Spleen (tissue), 7 donors: Measurements from ENCODE around the gene VSNL1.

Source experiments
- POLR2A ChIP-seq, 3 donors: fragments of 450-650 bp; IDR thresholded peaks; one replicate each; pipeline ENCODE4 v1.5.1; 2017; ENCODE audit warnings: antibody characterized with exemption in 3 of 3, mild to moderate bottlenecking in 1 of 3
- POLR2AphosphoS5 ChIP-seq, 3 donors: sonication (generic); formaldehyde crosslinking; IDR thresholded peaks; one replicate each; pipeline ENCODE4 v1.5.1; 2017; ENCODE audit warnings: antibody characterized with exemption in 3 of 3
- TF ChIP-seq, protein P1 (sequence below), 11 experiments: fragments of 200-600 bp in 7 of 11; fragments of 450-650 bp in 4 of 11; sonication (generic) in 4 of 11; IDR thresholded peaks in 8 of 11; conservative IDR thresholded peaks in 3 of 11; 1 replicate in 7 of 11; 2 replicates in 4 of 11; pipeline versions ENCODE4 v1.4.0 to v1.8.0; 2016 to 2021; ENCODE audit warnings: antibody characterized with exemption in 11 of 11, inconsistent platforms in 4 of 11, mild to moderate bottlenecking in 1 of 11
- donor health status: DM: no; HTN: no; CAD: no; lungs with moderate emphysema.
- donor health status: DM: no; HTN: no; CAD: no.
- donor health status: DM: no; HTN: no; CAD: no.

DNA sequence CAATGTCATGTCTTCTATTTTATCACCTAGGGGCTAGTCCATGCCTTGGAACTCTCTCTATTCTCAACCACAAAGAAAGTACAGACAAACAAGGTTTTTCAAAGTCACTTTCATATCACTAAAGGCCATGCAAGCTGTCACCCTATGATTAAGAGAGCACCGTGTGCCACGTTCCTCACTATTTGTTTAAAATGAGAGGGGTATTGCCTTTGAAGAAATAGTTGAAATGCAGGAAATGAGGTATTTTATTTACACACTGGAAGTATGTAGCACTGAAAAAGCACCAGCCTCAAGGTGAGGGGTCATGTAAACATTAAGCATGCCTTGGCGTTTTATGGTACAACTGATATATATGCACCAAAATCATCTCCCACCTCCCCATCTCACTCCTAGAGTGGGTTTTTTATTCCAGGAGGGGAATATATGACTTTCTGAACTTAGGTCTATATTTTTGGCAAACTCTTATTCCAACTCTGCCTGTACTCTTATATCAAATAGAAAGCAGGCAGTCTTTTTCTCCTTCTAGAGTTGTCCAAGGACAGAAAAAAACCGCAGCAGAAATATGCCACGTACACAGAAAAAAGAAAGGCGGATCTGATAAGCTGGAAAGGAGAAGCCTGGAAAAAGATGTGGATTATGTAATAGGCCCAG lies 53.5 kb downstream of the VSNL1 start:
- TF ChIP-seq, protein P1, sequence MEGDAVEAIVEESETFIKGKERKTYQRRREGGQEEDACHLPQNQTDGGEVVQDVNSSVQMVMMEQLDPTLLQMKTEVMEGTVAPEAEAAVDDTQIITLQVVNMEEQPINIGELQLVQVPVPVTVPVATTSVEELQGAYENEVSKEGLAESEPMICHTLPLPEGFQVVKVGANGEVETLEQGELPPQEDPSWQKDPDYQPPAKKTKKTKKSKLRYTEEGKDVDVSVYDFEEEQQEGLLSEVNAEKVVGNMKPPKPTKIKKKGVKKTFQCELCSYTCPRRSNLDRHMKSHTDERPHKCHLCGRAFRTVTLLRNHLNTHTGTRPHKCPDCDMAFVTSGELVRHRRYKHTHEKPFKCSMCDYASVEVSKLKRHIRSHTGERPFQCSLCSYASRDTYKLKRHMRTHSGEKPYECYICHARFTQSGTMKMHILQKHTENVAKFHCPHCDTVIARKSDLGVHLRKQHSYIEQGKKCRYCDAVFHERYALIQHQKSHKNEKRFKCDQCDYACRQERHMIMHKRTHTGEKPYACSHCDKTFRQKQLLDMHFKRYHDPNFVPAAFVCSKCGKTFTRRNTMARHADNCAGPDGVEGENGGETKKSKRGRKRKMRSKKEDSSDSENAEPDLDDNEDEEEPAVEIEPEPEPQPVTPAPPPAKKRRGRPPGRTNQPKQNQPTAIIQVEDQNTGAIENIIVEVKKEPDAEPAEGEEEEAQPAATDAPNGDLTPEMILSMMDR (IDR thresholded peaks at IDR 0.05 in 8 of 11, conservative IDR thresholded peaks at IDR 0.05 in 3 of 11) = no peak
- TF ChIP-seq POLR2A (IDR thresholded peaks at IDR 0.05) (no peak), POLR2AphosphoS5 (IDR thresholded peaks at IDR 0.05) (no peak)
